Inflammatory macrophage (primary cell): ENCODE measurements around the gene ARTN.

Experiments
- DNase-seq, 2 donors: peaks; one replicate each; pipeline ENCODE4 v3.0.0-alpha.2; 2020 to 2022

The ARTN gene

DNA sequence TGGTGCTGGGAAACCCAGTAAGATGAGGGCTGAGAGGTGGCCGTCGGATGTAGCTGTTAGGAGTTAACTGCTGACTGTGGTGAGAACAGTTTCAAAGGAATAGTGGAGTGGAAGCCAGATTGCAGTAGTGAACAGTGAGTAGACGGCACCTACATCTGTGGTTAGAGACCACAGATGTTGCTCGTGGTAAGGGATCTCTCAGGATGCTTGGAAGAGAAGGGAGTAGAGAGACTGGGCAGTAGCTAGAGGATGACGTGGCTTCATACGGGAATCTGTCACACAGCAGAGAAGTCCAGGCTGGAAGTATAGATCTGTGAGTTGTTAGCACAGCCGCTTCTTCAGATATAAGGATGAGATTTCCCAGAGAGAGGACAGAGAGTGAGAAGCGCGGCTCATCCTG lies 7.8 kb upstream of the ARTN start:
- DNase-seq: no peak

DNA sequence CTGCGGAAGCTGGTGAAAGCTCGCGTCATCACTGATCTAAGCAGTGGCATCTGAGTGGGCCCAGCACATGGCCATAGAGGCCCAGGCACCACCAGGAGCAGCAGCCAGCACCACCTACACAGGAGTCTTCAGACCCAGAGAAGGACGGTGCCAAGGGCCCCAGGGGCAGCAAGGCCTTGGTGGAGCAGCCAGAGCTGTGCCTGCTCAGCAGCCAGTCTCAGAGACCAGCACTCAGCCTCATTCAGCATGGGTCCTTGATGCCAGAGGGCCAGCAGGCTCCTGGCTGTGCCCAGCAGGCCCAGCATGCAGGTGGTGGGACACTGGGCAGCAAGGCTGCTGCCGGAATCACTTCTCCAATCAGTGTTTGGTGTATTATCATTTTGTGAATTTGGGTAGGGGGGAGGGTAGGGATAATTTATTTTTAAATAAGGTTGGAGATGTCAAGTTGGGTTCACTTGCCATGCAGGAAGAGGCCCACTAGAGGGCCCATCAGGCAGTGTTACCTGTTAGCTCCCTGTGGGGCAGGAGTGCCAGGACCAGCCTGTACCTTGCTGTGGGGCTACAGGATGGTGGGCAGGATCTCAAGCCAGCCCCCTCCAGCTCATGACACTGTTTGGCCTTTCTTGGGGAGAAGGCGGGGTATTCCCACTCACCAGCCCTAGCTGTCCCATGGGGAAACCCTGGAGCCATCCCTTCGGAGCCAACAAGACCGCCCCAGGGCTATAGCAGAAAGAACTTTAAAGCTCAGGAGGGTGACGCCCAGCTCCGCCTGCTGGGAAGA lies 3.2 kb upstream of the ARTN start:
- no peak for DNase-seq

DNA sequence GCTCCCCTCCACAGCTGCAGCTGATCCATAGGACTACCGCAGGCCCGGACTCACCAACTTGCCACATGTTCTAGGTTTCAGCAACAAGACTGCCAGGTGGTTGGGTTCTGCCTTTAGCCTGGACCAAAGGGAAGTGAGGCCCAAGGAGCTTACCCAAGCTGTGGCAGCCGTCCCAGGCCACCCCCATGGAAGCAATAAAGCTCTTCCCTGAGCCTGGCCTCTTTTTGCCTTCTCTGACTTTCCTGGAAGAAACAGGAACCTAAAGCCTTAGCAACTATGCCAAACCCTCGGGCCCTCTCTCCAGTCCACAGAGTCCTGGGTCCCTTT lies 2.7 kb upstream of the ARTN start:
- DNase-seq: no peak

DNA sequence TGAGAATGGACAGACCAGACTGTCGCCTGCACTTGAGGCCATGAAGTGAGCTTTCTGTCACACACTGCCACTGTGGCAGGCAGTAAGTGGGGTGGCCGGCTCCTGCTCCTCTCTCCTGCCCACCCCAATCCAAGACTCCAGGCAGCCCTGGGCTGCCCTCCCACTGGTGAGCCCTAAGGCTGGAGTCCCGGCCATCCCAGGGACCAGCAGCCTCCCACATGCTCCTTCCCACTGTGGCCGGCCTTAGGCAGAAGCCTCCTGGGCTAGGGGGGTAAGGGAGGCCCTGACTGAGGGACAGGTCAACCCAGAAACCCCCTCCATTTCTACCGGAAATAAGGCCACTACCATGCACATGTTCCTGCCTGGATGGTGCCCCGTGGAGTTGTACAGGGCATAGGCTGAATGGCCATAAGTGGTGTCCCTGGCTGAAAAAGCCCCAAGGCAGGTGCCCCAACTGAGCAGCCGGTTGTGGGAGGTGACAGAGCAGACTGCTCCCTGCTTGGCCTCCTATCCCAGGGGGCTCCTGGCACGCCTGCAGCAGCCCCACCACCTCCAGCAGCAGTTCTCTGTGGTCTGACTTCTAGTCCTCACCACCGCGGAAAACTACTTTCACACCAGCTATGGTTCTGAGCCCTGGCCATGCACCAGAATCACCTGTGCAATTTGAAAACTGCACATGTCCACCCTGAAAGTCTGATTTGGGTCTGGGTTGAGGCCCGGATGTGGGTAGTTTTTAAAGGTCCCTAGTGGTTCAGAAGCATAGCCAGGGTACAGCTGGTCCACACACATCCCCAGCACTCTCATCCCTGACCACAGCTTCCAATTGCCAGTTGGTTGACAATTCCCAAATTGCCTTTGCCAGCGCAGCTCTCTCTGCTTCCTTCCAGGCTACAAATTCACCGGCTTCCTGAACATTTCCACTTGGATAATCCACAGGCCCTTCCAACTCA lies 1.6 kb upstream of the ARTN start:
- no peak for DNase-seq

DNA sequence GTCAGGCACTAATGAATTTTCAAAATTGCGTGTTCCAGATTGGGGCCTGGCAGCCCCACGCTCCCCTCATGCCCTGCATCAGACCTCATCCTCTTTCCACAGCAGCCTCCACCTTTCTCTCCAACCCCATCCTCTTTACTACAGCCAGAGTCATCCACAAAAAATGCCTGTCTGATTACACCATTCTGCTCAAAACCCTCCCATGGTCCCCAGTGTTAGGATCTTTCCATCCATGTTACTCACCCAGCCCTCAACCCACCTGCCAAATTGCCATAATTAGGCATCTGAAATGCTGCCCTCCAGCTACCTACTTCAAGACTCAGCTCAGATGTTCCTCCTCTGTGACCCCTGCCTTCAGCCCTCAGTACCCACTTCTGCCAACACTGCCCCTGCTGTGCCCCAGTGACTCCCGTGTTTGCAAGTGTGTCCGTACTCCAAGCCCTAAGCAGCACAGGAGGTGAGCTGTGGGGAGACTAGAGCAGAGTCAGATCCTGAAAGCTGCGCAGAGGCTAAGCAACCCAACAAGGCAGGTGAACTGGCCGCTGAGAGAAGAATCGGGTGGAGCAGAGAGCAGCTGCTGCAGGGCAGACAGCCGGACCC lies 715 bp upstream of the ARTN start:
- no peak for DNase-seq

DNA sequence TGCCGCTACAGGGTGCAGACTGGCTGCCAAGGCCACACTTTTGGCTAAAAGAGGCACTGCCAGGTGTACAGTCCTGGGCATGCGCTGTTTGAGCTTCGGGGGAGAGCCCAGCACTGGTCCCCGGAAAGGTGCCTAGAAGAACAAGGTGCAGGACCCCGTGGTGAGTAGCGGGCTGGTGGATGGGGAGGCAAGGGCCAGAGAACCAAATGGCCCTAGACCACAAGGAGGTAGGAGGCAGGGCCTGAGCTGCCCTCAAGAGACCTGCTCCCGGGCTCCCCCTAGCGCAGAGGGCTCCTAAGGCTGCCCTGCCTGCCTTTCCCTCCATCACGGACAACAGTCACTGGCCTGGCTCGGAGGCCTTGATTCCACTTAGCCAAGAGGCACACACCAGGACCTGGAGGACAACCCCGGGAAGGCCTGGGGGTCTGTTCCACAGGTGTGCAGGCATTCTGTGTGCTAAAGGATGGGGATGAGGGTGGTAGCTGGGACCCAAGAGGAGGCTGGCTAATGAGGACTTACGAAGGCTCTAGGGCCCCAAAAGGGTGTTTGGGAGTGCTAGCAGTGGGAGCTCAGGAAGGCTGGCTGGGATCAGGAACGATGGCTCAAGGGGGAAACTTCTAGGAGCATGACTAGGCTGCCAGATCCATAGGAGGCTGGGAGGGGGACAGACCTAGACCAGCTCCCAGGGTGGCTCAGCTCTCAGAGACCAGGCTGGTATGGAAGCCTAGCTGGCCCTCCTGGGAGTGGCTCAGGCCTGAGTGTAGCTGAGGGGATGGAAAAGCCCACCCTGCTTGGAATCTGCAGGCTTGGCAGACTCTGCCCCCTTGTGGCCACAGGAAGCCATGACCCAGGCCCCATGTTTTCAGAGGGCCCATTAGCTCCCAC lies 742 bp downstream of the ARTN start:
- peak; percentile 55 to 72 for DNase-seq

DNA sequence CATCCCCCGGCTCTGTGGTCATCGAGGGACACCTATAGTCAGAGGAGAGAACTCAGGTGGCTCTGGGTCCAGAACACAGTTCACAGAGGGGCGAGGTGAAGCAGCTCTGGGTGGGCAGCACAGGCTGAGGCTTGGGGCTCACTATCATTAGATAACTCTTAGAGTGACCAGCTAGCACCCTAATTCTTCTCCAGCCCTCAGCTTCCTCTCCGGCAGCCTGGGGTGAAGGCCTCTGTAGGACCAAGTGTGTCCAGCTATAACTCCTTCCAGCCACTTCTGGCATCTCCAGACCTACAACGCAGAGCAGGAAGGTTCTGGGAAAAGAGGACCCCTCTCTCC lies 1.4 kb downstream of the ARTN start:
- no peak for DNase-seq

DNA sequence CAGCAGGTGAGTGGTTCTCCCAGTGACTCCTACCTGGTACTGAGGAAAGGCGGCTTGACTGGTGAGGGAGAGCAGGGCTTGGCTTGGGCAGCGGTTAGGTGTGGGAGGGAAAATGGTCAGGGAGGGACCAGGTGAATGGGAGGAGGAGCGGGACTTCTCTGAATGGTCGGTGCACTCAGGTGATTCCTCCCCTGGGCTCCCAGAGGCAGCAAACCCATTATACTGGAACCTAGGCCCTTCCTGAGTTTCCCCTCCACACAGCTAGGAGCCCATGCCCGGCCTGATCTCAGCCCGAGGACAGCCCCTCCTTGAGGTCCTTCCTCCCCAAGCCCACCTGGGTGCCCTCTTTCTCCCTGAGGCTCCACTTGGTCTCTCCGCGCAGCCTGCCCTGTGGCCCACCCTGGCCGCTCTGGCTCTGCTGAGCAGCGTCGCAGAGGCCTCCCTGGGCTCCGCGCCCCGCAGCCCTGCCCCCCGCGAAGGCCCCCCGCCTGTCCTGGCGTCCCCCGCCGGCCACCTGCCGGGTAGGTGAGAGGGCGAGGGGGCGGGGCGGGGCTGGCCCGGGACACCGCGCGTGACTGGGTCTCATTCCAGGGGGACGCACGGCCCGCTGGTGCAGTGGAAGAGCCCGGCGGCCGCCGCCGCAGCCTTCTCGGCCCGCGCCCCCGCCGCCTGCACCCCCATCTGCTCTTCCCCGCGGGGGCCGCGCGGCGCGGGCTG lies 2.3 kb downstream of the ARTN start:
- DNase-seq: no peak

DNA sequence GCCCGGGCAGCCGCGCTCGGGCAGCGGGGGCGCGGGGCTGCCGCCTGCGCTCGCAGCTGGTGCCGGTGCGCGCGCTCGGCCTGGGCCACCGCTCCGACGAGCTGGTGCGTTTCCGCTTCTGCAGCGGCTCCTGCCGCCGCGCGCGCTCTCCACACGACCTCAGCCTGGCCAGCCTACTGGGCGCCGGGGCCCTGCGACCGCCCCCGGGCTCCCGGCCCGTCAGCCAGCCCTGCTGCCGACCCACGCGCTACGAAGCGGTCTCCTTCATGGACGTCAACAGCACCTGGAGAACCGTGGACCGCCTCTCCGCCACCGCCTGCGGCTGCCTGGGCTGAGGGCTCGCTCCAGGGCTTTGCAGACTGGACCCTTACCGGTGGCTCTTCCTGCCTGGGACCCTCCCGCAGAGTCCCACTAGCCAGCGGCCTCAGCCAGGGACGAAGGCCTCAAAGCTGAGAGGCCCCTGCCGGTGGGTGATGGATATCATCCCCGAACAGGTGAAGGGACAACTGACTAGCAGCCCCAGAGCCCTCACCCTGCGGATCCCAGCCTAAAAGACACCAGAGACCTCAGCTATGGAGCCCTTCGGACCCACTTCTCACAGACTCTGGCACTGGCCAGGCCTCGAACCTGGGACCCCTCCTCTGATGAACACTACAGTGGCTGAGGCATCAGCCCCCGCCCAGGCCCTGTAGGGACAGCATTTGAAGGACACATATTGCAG lies 3.0 kb downstream of the ARTN start:
- DNase-seq: peak; percentile 35 to 71

DNA sequence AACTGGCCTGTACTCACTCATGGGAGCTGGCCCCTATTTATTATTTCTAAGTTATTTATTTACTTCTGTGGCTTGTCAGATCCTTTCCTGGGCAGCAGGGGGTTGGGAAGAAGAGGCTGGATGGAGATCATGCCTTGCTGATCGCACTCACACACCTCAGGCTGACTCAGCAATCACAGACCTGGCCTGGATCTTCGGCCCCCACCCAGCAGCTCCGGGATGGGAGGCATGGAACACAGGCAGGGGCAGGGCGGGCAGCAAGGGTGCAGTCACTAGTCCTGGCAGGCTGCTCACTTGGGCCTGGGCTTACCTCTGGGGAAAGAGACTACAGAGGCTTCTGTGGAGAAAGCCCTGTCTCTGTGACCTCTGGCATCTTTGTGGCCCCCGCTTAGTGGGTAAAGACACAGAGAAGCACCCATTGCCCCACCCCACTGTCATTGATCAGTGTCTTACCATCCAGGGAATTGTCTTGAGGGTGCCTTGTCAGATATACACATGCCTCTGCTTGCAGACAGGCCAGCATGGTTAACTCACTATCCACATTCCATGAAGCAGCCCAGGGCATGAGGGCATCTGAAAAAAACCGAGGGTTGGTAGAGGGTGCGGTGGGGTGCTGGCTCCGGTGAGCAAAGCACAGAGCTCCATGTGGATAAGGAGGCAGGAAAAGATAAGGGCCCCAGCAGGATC lies 3.7 kb downstream of the ARTN start:
- no peak for DNase-seq

DNA sequence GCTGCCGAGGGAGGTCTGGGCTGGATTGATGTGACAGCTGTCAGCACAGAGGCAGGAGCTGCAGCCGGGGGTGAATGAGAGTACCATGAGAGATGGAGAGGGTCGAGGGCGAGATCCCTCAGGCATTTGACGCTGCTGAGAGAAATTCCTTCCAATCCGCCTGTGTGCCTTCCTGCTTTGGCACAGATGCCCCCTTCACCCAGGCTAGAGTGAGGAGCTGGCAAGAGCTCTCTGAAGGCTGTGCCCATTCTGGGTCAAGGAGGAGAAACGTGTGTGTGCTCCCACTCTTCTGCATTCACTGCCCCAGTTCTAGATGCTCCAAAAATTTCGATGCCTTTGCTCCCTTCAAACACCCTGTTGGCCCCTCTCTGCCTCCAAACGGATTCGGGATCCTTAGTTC lies 4.8 kb downstream of the ARTN start:
- DNase-seq: no peak

DNA sequence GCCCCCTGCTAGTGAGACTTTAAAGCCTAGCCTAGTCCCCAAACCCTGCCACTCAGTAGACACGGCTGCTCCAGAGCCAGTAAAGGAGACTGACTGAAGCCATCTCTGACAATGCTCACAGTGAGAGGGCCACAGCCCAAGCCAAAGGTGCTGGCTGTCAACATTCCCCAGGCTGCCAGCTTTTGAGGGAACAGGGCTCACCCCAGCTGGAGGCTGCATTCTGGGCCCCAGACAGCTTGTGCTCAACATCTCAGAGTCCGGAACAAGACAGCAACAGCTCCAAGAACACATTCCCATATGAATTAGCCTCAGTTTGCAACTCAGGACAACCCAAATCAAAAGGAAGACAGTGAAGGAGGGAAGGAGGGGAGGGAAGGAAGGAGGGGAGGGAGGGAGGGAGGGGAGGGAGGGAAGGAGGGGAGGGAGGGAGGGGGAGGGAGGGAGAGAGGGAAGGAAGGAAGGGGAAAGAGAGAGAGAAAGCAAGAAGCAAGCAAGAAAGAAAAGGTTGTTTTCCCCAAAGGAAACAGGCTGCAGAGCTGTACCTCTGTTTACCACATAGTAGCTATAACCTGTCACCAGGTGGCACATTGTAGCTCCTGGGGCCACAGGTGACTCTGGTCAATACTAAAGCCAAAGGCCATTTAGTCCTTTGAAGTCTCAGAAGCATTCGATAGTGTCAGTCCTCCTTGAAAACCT lies 5.4 kb downstream of the ARTN start:
- DNase-seq: no peak

DNA sequence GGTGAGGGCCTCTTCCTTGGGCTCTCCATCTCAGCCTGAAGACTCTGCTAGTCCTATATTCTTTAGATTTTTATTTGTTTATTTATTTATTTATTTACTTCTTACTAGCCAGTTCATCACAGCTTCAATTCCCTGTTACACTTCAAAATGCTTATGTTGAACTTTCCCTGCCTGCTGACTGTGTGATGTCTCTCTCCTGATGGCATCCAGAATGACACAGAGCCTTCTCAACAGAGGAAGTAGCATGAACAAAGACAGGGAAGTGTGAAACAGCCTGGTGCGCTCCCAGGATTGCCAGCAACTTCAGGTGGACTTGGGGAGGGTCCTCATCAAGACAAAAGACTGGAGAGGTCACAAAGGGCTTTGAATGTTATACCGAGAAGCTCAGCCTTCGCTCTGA lies 8.8 kb downstream of the ARTN start:
- DNase-seq: peak in 1 of 2 donors; percentile 34

DNA sequence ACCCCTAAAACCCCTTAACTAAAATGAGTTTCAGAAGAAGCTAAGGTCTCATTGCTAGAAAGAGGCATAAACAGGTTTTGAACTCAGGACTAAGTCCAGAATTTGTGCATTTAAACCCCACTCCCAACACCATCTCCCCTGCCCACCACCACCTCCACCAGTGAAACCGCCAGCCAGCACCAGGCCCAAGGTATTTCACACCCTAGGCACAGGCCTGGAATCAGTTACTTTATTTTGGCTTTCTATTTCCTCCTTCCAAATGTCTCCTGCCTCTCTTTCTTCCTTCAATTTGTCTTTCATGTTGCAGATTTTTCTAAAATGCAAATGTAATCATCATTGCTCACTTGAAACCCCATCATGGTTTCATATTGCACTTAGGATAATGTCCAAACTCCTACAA lies 11.3 kb downstream of the ARTN start:
- no peak for DNase-seq

DNA sequence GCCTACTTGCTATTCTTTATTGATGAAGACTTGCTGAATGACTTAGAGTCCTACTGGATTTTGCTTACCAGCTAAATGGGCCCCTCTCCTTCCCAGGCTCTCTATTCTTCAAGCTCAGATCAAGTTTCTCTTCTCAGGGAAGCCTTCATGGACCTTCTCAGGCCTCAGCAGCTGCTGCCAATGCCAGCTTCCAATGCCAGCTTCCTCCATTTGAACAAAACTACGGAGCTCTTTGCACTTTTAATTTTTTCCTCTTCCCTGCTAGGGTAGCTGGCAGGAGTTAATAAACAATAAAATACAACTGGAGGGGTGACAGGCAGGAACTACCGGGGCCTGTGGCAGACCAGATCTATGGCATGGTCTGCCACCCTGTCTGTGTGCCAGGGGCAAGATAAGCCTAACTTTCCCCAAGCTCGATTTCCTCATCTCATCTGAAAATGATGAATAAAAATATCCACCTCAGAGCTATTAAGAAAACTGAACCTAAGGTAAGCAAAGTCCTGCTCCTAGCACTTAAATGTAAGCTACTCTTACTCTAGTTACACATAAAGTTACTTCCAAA lies 12.2 kb downstream of the ARTN start:
- DNase-seq: no peak

DNA sequence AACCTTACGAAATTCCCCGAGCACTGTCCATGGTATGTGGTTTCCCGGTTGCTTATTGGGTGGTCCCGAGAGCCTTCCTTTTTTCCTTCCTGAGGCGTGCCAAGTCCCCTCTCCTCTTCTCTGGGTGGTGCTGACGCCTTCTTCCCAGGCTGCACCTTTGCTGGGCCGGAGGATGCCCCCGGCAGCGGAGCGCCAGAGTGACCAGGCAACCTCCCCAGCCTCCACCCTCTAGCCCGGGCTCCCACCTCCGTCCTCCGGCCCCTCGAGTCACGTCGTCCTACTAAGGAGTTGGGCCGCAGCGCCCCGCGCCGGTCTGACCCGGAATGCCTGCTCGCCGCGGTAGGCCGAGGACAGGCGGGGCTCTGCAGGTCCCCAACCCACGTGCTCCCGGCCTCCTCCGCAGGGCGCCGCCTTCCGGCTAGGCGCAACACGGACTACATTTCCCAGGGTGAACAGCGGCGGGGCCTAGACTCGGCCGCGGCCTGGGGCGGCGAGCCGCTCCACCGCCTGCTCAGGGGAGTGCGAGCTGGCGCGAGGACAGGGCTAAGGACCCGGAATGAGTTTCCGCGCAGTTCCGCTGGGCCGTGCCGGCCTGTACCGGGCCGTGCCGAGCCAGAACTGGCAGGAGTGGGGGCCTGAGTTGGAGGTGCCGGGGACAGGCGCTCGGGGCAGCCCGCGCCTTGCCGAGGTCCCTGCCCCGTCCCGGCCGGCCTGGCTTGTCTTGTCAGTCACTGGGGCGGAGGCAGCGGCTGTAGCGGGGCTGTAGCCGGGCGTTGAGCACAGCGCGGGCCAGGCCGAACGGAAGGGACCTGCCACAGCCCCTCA lies 12.8 kb downstream of the ARTN start, which contains the start of gene IPO13:
Gene IPO13, plus strand, starts transcription at position 715 of the 825 bp plus-strand sequence. CDS start 651 bp downstream, outside the sequence.
- DNase-seq: peak; percentile 98

DNA sequence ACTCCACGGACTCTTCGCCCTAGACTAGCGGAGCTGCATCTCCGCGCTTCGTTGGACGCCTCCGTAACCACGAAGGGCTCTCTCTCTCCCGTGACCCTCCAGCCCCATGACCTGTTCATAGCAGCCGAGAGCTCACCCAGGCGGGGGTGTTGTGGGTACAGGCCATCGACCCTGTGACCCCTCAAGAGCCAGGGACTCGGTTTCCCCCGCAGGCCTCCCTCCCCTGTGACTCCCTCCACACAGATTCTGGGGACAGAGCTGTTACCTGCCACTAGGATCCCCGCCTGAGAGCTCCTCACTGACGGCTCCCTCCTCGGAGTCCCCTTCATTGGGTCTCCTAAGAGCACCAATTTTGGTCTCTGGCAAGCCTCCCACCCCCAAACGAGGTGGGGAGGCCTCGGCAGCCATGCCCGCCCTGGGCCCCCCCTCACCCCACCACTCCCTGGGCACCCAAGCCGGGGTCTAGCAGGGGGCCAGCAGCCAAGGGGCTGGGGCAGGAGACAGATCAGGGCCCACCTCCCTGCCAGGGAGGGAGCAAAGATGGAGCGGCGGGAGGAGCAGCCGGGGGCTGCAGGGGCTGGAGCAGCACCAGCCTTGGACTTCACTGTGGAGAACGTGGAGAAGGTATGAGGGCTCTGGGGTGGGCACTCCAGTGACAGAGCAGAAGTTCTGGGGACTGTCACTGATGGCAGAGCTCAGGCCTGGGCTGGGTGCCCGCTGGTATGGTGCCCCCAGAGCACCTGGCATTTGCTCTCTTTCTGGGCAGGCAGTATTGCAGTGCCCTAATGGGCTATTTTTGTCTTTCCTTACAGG lies 13.7 kb downstream of the ARTN start:
- DNase-seq: no peak
